WTC11 (cell line): Measurements from ENCODE around the gene SOAT2. TPM values are rescaled to one million over a fixed set of nuclear protein-coding genes. Genes with fewer than 3 reads are reported as not detected.

Source experiments
- ATAC-seq: fragments of 200-7000 bp; cut with Tn5 transposase; 2 replicates; pipeline ENCODE4 v1.10.0; 2021; ENCODE audit warnings: mild to moderate bottlenecking, moderate library complexity
- CTCF ChIA-PET: fragments of 300-600 bp; sonication (Branson Sonifier 250); formaldehyde crosslinking; loops from one replicate; lab custom pipeline; 2021; ENCODE audit warnings: antibody characterized with exemption; lab: Charles Lee
- POLR2A ChIA-PET: fragments of 350-600 bp; sonication (Branson Sonifier 250); formaldehyde crosslinking; loops from one replicate; lab custom pipeline; 2021; ENCODE audit warnings: antibody characterized with exemption; lab: Charles Lee
- DNase-seq: peaks from one replicate; pipeline ENCODE4 v3.0.0; 2021; ENCODE audit warnings: low spot score
- H3K27ac Mint-ChIP-seq: 2 replicates; pipeline ENCODE4 v1.8.0; 2021; ENCODE audit warnings: mixed read lengths
- H3K27me3 Mint-ChIP-seq: 2 replicates; pipeline ENCODE4 v1.8.0; 2021; ENCODE audit warnings: low read depth, mild to moderate bottlenecking, moderate library complexity, mixed read lengths
- H3K36me3 Mint-ChIP-seq: 2 replicates; pipeline ENCODE4 v1.8.0; 2021; ENCODE audit warnings: mixed read lengths
- H3K4me1 Mint-ChIP-seq: 2 replicates; pipeline ENCODE4 v1.8.0; 2022; ENCODE audit warnings: mixed read lengths
- H3K4me3 Mint-ChIP-seq: 2 replicates; pipeline ENCODE4 v1.8.0; 2021; ENCODE audit warnings: mild to moderate bottlenecking, moderate library complexity, mixed read lengths
- H3K9me3 Mint-ChIP-seq: 2 replicates; pipeline ENCODE4 v1.8.0; 2021; ENCODE audit warnings: mixed read lengths
- ESRRA ChIP-seq: sonication (generic); formaldehyde crosslinking; IDR thresholded peaks from 2 replicates; pipeline ENCODE4 v1.8.1; 2022; ENCODE audit warnings: mild to moderate bottlenecking, missing genetic modification reagents, borderline replicate concordance
- JUN ChIP-seq: sonication (generic); formaldehyde crosslinking; IDR thresholded peaks from 2 replicates; pipeline ENCODE4 v1.8.0; 2023; ENCODE audit warnings: mild to moderate bottlenecking, missing genetic modification reagents
- NFYB ChIP-seq: sonication (generic); formaldehyde crosslinking; conservative IDR thresholded peaks from 2 replicates; pipeline ENCODE4 v1.8.0; 2022; ENCODE audit warnings: low read depth, missing genetic modification reagents
- SP1 ChIP-seq: sonication (generic); formaldehyde crosslinking; conservative IDR thresholded peaks from 2 replicates; pipeline ENCODE4 v1.8.1; 2022; ENCODE audit warnings: missing genetic modification reagents
- TEAD1 ChIP-seq: sonication (generic); formaldehyde crosslinking; IDR thresholded peaks from 2 replicates; pipeline ENCODE4 v1.8.0; 2022; ENCODE audit warnings: mild to moderate bottlenecking, missing genetic modification reagents
- TEAD4 ChIP-seq: sonication (generic); formaldehyde crosslinking; IDR thresholded peaks from 2 replicates; pipeline ENCODE4 v1.8.0; 2022; ENCODE audit warnings: mild to moderate bottlenecking, missing genetic modification reagents
- ZNF121 ChIP-seq: sonication (generic); formaldehyde crosslinking; IDR thresholded peaks from 2 replicates; pipeline ENCODE4 v1.8.0; 2023; ENCODE audit warnings: missing genetic modification reagents
- ZNF396 ChIP-seq: fragments of 250-450 bp; sonication (Bioruptor Pico); IDR thresholded peaks from 2 replicates; pipeline ENCODE4 v1.8.0; 2021; ENCODE audit warnings: mild to moderate bottlenecking, moderate library complexity, borderline replicate concordance
- total RNA-seq: library from RNA; stranded (reverse); gene quantifications from 3 replicates; pipeline ENCODE4 v1.2.3, GENCODE V29; 2021
- TF ChIP-seq, protein P1 (sequence below): sonication (generic); formaldehyde crosslinking; IDR thresholded peaks from 2 replicates; pipeline ENCODE4 v1.8.1; 2022; ENCODE audit warnings: low read depth, mild to moderate bottlenecking, moderate library complexity, missing genetic modification reagents, borderline replicate concordance
- TF ChIP-seq, protein P2 (sequence below): fragments of 250-450 bp; sonication (Bioruptor Pico); IDR thresholded peaks from 2 replicates; pipeline ENCODE4 v1.9.0; 2021; ENCODE audit warnings: moderate library complexity, mild to moderate bottlenecking, inconsistent platforms, borderline replicate concordance
- TF ChIP-seq, protein P3 (sequence below): sonication (generic); formaldehyde crosslinking; IDR thresholded peaks from 2 replicates; pipeline ENCODE4 v1.8.1; 2023; ENCODE audit warnings: mild to moderate bottlenecking, missing genetic modification reagents
- TF ChIP-seq, protein P4 (sequence below): sonication (generic); formaldehyde crosslinking; IDR thresholded peaks from 2 replicates; pipeline ENCODE4 v1.8.0; 2023; ENCODE audit warnings: mild to moderate bottlenecking, missing genetic modification reagents
- TF ChIP-seq, protein P5 (sequence below): sonication (generic); formaldehyde crosslinking; IDR thresholded peaks from 2 replicates; pipeline ENCODE4 v1.8.1; 2023; ENCODE audit warnings: mild to moderate bottlenecking, missing genetic modification reagents
- TF ChIP-seq, protein P6 (sequence below): fragments of 200-600 bp; IDR thresholded peaks from 2 replicates; pipeline ENCODE4 v1.8.0; 2022; ENCODE audit warnings: antibody characterized with exemption
- TF ChIP-seq, protein P7 (sequence below): fragments of 250-450 bp; sonication (Bioruptor Pico); IDR thresholded peaks from 2 replicates; pipeline ENCODE4 v2.1.2; 2022; ENCODE audit warnings: mild to moderate bottlenecking, moderate library complexity

SOAT2 gene
- total RNA-seq, 1 experiment from 2014 or later, result not detected

DNA sequence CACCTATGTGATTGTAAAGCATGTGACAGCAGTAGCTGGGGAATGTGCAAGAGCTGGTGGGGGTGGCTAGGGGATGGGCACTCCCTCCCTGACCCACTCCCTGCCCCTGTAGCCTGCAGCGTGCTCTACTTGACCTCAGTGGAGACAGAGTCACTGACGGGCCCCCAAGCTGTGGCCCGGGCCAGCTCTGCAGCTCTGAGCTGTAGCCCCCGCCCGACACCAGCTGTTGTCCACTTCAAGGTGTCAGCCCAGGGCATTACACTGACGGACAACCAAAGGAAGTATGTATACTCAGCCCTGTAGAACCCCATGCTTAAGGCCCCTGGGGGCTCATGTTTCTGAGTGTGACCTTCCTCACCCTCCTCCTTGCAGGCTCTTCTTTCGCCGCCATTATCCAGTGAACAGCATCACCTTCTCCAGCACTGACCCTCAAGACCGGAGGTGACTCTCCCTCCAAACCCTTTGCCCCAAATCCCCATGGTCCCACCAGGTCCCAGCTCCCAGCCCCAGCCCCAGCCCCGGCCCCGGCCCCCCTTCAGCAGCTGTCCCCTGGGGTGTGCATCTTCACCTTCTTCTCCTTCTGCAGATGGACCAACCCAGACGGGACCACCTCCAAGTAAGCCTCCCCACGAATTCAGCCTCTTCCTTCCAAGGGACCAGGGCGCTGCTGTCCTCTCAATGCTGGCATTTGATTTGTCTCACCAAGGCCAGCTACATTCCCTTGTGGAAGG, 40.1 kb upstream of the SOAT2 start (continued):
- TF ChIP-seq, protein P1, sequence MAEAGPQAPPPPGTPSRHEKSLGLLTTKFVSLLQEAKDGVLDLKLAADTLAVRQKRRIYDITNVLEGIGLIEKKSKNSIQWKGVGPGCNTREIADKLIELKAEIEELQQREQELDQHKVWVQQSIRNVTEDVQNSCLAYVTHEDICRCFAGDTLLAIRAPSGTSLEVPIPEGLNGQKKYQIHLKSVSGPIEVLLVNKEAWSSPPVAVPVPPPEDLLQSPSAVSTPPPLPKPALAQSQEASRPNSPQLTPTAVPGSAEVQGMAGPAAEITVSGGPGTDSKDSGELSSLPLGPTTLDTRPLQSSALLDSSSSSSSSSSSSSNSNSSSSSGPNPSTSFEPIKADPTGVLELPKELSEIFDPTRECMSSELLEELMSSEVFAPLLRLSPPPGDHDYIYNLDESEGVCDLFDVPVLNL (CRISPR knock-in tag), result no peak
- no peak for TF ChIP-seq JUN
- TF ChIP-seq, protein P2, sequence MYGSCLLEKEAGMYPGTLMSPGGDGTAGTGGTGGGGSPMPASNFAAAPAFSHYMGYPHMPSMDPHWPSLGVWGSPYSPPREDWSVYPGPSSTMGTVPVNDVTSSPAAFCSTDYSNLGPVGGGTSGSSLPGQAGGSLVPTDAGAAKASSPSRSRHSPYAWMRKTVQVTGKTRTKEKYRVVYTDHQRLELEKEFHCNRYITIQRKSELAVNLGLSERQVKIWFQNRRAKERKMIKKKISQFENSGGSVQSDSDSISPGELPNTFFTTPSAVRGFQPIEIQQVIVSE (CRISPR knock-in tag), result no peak

DNA sequence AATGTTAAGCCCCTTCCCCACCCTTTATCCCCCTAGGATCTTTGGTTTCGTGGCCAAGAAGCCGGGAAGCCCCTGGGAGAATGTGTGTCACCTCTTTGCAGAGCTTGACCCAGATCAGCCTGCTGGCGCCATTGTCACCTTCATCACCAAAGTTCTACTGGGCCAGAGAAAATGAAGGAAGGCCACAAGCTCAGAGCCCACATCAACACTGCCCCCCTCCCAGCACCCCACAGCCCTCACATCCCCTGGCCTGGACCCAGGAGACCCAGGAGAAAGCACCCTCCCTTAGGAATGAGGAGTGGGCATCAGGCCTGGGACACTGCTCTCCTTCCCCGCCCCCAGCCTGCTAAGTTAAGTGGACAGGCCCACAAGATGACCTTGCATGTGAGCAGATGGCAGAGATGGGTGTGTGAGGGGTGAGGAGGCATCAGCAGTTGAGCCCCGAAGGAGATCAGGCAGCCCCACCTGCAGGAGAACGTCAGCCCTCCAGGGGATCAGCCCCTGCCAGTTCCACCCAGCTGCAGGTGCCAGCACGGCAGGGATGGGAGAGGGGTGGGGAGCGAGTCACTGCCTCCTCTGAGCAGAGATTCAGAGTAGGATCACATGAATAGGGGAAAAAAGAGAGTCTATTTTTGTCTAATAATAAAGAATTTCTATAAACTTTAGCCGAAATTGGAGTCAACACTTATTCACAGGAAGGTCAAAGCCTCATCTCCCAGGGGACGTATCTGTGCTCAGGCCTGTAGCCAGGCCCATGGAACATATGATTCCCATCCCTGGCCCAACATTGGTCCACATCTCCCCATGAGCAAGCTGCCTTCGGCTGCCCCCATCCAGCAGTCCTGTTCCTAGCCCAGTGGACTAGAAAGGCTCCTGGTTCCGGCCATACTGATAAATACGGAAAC, 39.3 kb upstream of the SOAT2 start:
- TF ChIP-seq, protein P3, sequence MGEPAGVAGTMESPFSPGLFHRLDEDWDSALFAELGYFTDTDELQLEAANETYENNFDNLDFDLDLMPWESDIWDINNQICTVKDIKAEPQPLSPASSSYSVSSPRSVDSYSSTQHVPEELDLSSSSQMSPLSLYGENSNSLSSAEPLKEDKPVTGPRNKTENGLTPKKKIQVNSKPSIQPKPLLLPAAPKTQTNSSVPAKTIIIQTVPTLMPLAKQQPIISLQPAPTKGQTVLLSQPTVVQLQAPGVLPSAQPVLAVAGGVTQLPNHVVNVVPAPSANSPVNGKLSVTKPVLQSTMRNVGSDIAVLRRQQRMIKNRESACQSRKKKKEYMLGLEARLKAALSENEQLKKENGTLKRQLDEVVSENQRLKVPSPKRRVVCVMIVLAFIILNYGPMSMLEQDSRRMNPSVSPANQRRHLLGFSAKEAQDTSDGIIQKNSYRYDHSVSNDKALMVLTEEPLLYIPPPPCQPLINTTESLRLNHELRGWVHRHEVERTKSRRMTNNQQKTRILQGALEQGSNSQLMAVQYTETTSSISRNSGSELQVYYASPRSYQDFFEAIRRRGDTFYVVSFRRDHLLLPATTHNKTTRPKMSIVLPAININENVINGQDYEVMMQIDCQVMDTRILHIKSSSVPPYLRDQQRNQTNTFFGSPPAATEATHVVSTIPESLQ (CRISPR knock-in tag), result no peak
- no peak for TF ChIP-seq NFYB (CRISPR knock-in tag)
- TF ChIP-seq, protein P4, sequence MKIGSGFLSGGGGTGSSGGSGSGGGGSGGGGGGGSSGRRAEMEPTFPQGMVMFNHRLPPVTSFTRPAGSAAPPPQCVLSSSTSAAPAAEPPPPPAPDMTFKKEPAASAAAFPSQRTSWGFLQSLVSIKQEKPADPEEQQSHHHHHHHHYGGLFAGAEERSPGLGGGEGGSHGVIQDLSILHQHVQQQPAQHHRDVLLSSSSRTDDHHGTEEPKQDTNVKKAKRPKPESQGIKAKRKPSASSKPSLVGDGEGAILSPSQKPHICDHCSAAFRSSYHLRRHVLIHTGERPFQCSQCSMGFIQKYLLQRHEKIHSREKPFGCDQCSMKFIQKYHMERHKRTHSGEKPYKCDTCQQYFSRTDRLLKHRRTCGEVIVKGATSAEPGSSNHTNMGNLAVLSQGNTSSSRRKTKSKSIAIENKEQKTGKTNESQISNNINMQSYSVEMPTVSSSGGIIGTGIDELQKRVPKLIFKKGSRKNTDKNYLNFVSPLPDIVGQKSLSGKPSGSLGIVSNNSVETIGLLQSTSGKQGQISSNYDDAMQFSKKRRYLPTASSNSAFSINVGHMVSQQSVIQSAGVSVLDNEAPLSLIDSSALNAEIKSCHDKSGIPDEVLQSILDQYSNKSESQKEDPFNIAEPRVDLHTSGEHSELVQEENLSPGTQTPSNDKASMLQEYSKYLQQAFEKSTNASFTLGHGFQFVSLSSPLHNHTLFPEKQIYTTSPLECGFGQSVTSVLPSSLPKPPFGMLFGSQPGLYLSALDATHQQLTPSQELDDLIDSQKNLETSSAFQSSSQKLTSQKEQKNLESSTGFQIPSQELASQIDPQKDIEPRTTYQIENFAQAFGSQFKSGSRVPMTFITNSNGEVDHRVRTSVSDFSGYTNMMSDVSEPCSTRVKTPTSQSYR (CRISPR knock-in tag), result no peak
- no peak for TF ChIP-seq ESRRA (CRISPR knock-in tag)
- TF ChIP-seq, protein P5, sequence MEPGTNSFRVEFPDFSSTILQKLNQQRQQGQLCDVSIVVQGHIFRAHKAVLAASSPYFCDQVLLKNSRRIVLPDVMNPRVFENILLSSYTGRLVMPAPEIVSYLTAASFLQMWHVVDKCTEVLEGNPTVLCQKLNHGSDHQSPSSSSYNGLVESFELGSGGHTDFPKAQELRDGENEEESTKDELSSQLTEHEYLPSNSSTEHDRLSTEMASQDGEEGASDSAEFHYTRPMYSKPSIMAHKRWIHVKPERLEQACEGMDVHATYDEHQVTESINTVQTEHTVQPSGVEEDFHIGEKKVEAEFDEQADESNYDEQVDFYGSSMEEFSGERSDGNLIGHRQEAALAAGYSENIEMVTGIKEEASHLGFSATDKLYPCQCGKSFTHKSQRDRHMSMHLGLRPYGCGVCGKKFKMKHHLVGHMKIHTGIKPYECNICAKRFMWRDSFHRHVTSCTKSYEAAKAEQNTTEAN (CRISPR knock-in tag), result no peak
- TF ChIP-seq ZNF396 (CRISPR knock-in tag), result no peak
- Mint-ChIP-seq H3K36me3 (no peaks in the 10 kb centered on the region), H3K4me3 (no peak overlapping the region), H3K9me3 (no peaks in the 10 kb centered on the region), H3K27me3 (peaks cover 35% of the 10 kb centered on the region), H3K4me1 (peaks cover 12% of the 10 kb centered on the region), H3K27ac (no peak overlapping the region)
- ChIA-PET CTCF (interaction anchor here (1.1 to 11.2 kb wide), 5 partner anchors 9 to 134 kb away, joined by 3 to 474 read pairs (median 70); partner anchors contain the start of genes IGFBP6, SOAT2 and TNS2), POLR2A (interaction anchor here (0.5 kb wide), 1 partner anchor 10 kb away, joined by 3 read pairs; no protein-coding TSS in a partner anchor)
- ATAC-seq (no peak), DNase-seq (peak; percentile 9)

DNA sequence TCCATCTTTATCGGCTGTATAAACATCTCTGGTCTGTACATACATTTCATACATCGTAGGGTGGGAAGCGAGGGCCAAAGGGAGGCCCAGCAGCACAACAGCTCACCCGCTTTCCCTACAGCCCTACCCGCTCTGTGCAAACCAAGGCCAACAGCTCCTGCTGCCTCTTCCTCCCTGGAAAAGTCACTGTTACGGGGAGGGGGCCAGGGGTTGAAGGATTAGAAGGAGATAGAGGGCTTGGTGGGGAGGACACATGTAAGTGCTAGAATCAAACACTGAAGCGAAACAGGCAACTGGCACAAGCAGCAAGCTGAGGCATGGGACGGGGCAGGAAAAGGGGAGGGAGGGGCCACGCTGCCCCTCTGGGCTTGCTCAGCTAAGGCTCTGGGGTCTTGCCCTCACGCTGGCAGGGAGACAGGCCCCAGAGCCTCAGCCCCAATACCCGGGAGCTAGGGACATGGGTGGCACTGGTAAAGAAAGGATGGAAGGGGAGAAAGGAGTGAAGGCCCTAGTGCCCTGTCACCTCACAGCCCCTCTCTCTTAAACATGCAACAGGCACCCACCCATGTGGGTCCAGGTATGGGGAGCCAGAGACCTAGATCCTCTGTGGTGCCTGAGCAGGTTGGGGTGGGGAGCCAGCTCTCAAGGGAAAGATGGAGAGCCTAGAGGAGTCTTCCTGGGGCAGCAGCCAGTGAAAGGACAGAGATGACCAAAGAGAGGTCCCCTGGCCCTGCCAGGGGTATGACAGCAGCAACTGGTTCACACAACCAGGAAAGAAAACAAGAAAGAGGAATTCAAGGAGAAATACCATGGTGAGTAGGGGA, 38.5 kb upstream of the SOAT2 start:
- Mint-ChIP-seq H3K27ac (no peak overlapping the region), H3K27me3 (peaks cover 31% of the 10 kb centered on the region), H3K4me1 (peaks cover 20% of the 10 kb centered on the region)
- DNase-seq, result peak; percentile 4
- no peak for ATAC-seq
- TF ChIP-seq, protein P6, sequence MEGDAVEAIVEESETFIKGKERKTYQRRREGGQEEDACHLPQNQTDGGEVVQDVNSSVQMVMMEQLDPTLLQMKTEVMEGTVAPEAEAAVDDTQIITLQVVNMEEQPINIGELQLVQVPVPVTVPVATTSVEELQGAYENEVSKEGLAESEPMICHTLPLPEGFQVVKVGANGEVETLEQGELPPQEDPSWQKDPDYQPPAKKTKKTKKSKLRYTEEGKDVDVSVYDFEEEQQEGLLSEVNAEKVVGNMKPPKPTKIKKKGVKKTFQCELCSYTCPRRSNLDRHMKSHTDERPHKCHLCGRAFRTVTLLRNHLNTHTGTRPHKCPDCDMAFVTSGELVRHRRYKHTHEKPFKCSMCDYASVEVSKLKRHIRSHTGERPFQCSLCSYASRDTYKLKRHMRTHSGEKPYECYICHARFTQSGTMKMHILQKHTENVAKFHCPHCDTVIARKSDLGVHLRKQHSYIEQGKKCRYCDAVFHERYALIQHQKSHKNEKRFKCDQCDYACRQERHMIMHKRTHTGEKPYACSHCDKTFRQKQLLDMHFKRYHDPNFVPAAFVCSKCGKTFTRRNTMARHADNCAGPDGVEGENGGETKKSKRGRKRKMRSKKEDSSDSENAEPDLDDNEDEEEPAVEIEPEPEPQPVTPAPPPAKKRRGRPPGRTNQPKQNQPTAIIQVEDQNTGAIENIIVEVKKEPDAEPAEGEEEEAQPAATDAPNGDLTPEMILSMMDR, result no peak
- TF ChIP-seq ZNF121 (no peak), TEAD1 (CRISPR knock-in tag) (no peak), SP1 (CRISPR knock-in tag) (no peak), TEAD4 (CRISPR knock-in tag) (no peak)
- TF ChIP-seq, protein P7, sequence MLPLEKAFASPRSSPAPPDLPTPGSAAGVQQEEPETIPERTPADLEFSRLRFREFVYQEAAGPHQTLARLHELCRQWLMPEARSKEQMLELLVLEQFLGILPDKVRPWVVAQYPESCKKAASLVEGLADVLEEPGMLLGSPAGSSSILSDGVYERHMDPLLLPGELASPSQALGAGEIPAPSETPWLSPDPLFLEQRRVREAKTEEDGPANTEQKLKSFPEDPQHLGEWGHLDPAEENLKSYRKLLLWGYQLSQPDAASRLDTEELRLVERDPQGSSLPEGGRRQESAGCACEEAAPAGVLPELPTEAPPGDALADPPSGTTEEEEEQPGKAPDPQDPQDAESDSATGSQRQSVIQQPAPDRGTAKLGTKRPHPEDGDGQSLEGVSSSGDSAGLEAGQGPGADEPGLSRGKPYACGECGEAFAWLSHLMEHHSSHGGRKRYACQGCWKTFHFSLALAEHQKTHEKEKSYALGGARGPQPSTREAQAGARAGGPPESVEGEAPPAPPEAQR (CRISPR knock-in tag), result no peak
- TF ChIP-seq, all 79 proteins: peak for 0
- ChIA-PET CTCF (interaction anchor here (0.6 to 11.2 kb wide), 32 partner anchors 10 to 1847 kb away, joined by 3 to 474 read pairs (median 10); partner anchors contain the start of genes AAAS, CSAD, ESPL1 and IGFBP6), POLR2A (no interaction called here)
- H3K4me3 Mint-ChIP-seq, result no peak overlapping the region
- H3K9me3 Mint-ChIP-seq, result no peaks in the 10 kb centered on the region
- no peaks in the 10 kb centered on the region for H3K36me3 Mint-ChIP-seq
